ENCODE data around the gene SCP2.
"Not testable (repeated sequence)": the region's sequence is repeated elsewhere in the genome, so short reads cannot be mapped to it uniquely, and the experiment has no call there.

The SCP2 gene

DNA sequence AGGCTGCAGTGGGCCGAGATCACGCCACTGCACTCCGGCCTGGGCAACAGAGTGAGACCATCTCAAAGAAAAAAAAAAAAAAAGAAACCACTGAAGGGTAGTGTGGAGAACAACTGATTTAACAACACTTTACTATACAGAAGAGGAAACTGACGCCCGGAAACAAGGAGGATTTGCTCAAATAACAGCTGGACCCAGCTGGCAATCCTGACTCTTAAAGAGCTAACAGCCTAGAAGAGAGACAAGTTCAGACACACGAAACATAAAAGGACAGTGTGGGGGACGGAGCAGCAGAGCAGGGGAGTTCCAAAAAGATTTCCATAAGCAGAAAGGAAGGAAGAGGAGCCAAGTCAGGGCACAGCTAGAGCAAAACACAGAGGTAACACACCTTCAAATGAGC, 9.9 kb upstream of the SCP2 start:
- DNase-seq: no peak

DNA sequence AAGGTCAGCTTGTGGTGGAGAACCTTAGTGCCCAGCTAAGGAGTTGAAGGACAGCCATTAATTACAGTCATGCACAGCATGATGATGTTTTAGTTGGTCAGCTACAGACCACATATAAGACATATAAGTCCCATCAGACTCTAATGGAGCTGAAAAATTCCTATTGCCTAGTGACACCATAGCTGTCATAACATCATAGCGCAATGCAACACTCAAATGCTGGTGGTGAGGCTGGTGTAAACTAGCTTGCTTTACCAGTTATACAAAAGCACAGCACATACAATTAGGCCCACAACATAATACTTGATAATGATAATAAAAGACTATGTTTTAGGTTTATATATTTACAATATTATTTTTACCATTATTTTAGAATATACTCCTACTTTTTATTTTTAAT, 9.5 kb upstream of the SCP2 start:
- no peak for DNase-seq

- no peak for DNase-seq
These were observed 8.9 kb upstream of the SCP2 start for GRCh38 chr1:52918201-52918600.

DNA sequence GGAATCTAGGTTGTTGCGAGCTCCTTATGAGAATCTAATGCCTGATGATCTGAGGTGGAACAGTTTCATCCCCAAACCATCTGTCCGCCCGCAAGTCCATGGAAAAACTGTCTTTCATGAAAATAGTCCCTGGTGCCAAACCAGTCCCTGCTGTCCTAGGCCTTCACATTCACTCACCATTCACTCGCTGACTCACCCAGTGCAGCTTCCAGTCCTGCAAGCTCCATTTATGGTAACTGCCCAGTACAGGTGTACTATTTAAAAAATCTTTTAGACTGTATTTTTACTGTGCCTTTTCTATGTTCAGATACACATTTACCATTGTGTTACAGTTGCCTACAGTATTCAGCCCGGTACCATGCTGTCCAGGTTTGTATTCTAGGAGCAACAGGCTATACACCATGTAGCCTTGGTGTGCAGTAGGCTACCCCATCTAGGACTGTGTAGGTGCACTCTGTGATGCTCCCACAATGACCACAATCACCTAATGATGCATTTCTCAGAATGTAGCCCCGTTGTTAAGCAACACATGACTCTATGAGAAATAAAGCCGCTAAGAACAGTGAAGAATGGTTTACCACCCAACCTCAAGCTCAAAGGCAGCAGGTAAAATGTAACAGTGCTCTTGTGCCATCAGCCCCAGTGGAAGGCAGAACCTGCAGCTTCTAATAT, 7.9 kb upstream of the SCP2 start:
- peak; percentile 27 for DNase-seq

DNA sequence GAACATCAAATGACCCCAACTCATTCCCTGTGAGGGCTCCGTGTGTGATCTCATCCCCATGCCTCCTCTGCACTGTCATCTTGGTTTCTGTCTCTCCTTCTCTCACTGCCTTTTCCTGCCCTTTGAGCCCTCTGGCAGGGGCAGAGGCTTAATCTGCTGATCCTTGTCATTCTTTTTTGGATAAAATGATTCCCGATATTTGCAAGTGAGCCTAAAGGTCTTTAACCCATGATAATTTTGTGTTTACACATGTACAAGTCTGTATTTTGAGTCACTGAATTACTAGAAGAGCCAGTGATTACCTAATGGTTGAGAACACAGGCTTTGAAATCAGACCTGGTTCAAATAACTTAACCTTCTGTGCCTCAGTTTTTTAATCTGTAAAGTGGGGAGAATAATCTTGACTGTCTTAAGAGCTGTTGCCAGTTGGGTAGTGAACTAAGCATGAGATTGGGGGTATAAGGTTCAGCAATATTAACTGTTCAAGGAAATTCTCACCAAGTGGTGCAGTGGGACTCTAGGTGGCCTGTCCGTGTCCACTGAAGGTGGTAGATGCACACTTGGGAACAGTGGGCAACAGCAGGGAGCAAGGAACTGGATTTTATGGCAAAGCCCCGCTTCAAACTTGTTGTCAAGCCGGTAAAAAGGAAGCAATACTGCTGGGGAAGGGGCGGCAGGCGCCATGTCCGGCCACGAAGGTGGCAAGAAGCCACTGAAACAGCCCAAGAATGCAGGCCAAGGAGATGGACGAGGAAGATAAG, 7.2 kb upstream of the SCP2 start:
- DNase-seq: no peak

DNA sequence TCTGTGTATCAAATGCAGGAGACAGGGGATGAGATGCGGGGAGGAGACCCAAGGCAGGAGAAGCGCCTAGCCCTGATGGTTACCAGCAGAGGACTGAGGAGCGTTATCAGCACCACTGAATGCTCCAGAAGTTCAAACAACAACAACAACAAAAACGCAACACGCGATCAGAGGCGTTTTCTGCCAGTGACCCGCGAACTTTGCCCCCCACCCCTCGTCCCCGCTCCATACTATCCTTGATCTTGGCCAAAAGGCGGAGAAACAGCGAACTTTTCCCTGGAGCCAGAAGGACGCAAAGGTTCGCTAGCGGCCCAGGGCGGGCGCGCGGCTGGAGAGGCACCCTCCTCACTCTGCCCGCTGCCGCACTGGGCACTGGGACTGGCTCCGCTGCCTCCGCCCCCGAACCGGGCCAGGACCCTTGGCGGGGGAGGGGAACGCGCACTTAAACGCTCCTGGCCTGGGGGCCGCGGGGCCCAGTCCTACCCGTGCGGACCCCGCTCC, 6.2 kb upstream of the SCP2 start:
- no peak for DNase-seq

GRCh38 chr1:52925571-52926005, 1.5 kb upstream of the SCP2 start:
- DNase-seq: no peak

GRCh38 chr1:52926864-52927211, 238 bp upstream of the SCP2 start:
- no peak for DNase-seq

- no peak for DNase-seq
These were observed 934 bp downstream of the SCP2 start for GRCh38 chr1:52928015-52928404.

GRCh38 chr1:52929019-52929418, 1.9 kb downstream of the SCP2 start:
- no peak for DNase-seq

DNA sequence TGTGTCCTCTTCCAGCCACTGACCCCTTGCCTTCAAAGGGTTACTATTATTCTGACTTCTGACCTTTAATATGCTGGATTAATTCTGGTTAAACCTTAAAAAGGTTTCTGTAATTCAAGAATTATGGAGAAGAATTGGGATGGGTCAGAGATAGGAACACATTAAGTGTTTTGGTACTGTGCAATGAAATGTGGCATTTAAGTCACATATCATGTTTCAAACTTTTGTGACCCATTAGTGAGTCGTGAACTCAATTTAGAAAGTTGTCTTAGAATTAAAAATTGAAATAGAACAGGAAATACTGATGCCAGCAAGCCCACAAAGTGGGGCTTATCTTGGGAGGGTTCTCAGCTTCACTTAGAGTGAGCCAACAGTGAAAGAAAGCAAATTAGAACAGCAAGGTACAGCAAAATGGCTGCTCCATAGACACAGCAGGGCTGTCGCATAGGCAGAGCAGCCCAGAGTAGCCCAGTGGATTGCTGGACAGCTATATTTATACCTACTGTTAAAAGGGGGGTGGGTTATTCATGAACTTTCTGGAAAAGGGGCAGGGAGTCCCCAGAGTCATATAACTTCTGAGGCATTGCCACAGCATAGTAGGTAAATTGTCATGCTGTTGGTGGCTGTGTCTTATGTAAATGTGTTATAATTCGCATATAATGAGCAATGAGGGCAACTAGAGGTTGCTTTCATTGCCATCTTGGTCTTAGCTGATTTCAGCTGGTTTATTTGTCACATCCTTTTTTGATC, 10.5 kb downstream of the SCP2 start:
- DNase-seq: no peak

DNA sequence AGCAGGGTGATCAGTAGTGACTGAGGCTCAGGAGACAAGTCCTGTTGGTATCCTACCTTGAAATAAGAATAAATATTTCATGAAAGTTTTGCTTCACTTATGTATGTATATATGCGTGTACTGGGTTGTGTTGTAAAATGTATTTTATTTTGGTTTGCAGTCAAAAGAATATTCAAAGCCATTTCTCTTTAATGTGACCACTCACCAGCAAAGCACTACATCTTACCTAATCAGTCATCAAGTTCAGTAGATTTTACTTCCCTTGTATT, 11.0 kb downstream of the SCP2 start:
- no peak for DNase-seq

DNA sequence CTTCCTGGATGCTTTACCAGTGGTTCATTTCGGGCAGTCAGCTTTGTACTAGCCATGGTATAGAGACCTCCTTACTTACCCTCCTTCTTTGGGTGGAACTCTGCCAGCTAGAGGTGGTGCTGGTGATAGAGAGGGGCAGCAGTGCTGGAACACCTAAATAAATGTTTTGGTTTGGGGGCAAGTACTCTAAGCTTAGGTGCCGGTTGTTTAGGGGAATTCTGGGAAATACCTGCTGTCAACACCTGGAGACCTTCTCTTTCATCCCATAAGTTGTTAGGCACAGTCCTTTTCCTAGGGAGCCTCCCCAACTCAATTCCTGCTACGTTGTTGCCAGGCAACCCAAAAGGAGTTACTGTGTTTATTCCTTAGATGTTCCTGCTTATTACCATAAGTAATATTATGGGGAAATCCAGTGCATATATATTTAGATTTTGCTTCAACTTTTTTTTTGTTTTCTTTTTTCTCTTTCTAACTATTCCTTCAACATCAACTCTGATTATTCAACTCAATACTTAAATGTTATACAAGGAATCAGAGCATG, 16.9 kb downstream of the SCP2 start:
- no peak for DNase-seq

DNA sequence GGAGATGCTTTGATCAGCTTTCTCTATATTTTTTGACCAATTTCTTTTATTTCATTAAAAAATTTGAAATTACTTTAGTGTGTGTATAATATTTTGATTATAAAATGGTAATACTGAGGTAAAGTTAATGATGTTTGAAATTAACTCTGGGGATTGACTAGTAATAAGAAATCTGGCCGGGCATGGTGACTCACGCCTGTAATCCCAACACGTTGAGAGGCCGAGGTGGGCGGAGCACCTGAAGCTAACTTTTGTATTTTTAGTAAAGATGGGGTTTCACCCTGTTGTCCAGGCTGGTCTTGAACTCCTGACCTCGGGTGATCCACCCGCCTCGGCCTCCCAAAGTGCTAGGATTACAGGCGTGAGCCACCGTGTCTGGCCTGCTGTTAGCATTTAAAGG, 17.5 kb downstream of the SCP2 start:
- no peak for DNase-seq

DNA sequence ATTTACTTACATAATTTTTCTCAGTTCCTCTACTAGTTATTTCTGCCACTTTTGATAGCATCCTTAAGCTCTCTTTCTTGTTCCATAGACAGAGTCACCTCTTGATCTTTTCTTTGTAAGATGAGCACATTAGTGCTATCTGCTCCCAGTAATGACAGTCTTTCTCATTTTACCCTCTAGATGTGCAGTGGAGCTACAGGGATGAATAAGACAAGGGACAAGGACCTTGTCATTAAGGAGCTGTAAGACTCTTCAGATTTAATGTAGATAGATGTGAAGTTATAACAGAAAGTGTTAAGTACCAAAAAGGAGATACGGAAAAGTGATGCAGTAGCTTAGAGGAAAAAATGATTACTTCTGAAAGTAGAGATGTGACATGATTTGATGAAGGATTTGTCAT, 20.4 kb downstream of the SCP2 start:
- DNase-seq: no peak

DNA sequence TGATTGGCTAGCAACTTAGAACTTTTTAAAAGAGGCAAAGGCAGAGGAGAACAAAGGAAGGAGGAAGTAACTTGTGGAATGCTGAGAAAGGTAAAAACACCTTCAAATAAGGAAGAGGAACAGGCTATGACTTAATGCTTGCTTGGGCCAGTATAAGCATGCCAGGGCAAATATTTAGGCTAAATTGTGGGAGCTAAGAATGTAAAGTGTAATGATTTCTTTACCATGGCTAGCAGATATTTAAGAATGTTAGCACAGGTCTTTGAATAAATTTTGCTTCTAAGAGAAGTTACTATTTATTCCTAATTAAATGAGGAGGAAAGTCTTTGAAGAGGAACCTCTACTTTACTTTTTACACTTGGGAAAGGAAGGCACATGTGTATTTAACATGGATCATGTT, 22.5 kb downstream of the SCP2 start:
- DNase-seq: not testable (repeated sequence)

DNA sequence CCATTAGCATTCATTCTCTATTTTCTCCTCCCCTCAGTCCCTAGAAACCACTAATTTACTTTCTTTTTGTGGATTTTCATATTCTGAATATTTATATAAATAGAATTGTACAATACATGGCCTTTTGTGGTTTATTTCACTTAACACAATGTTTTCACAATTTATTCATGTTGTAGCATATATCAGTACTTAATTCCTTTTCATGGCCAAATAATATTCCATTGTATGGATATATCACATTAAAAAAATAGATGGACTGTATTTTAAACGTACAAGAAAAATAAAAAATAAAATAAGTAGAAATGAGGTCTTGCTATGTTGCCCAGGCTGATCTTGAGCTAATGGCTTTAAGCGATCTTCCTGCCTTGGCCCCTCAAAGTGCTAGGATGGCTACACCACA, 25.0 kb downstream of the SCP2 start:
- DNase-seq: no peak

DNA sequence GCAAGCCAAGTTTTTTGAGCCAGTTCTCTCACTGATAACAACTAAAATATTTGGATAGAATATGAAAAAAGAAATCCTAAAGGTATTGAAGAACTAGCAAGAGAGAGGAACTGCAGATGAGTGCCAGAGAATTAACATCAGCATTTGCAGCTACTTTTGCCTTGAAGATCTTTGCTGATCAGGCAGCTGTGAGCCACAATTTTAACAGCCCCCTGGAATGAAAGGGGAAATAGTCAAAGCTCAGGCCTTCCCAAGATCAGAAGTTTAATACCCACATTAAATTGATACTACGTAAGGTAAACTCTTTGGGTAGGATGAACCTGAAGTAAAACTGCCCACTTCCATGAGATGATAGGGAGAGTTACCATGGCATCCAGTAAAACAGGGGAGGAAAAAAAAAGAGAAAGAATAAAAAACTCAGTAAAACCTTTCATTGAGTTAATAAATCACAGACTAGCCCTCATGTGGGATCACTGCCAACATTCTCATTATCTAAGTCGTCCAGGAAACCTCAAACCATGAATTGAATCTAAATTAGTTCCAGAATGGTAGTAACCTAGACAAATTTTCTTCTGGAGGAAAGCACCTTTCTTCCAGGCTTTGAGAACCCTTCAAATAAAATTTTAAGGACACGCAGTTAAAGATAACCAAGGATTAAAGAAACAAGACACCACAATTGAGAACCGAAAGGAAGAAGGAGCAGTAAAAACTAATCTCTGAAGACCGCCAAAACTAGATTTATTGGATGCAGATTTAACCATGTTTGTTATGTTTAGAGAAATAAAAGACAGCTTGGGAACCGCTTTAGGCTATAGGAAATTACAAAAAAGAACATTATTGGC, 28.3 kb downstream of the SCP2 start:
- DNase-seq: no peak

DNA sequence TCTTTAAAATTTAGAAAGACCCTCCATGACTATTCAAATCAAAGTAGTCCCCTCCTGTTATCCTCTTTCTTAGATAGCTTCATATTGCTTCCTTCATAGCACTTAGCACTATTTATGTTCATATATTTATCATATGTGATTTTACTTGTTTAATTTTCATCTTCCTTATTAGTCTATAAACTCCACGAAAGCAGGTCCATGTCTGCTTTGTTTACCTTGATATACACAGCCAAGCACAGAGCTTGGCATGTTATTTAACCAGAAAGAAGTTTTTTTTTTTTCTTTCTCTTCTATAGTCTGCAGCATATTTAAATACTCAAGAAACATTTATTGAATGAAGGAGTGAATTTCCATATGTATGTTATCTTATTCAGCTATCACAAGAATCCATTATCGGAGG, 36.0 kb downstream of the SCP2 start:
- DNase-seq: no peak

- DNase-seq: no peak
These were observed 40.6 kb downstream of the SCP2 start for GRCh38 chr1:52967666-52968065.

DNA sequence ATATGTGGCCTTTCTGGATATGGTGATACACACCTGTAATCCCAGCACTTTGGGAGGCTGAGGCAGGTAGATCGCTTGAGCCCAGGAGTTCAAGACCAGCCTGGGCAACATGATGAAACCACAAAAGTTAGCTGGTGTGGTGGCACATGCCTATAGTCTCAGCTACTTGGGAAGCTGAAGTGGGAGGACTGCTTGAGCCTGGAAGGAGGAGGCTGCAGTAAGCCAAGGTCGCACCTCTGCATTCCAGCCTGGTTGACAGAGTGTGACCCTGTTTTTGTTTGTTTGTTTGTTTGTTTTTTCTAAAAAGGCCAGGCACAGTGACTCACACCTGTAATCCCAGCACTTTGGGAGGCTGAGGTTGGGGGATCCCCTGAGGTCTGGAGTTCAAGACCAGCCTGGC, 42.2 kb downstream of the SCP2 start:
- DNase-seq: not testable (repeated sequence)

GRCh38 chr1:52970149-52970548, 43.1 kb downstream of the SCP2 start:
- DNase-seq: no peak

GRCh38 chr1:52973841-52974240, 46.8 kb downstream of the SCP2 start:
- DNase-seq: no peak
